Inflammatory macrophage treated with lipopolysaccharide for 4 hours (primary cell): ENCODE measurements around the gene TESK1.

Source experiments
- DNase-seq: peaks from one replicate; pipeline ENCODE4 v3.0.0-alpha.2; 2020

The TESK1 gene

DNA sequence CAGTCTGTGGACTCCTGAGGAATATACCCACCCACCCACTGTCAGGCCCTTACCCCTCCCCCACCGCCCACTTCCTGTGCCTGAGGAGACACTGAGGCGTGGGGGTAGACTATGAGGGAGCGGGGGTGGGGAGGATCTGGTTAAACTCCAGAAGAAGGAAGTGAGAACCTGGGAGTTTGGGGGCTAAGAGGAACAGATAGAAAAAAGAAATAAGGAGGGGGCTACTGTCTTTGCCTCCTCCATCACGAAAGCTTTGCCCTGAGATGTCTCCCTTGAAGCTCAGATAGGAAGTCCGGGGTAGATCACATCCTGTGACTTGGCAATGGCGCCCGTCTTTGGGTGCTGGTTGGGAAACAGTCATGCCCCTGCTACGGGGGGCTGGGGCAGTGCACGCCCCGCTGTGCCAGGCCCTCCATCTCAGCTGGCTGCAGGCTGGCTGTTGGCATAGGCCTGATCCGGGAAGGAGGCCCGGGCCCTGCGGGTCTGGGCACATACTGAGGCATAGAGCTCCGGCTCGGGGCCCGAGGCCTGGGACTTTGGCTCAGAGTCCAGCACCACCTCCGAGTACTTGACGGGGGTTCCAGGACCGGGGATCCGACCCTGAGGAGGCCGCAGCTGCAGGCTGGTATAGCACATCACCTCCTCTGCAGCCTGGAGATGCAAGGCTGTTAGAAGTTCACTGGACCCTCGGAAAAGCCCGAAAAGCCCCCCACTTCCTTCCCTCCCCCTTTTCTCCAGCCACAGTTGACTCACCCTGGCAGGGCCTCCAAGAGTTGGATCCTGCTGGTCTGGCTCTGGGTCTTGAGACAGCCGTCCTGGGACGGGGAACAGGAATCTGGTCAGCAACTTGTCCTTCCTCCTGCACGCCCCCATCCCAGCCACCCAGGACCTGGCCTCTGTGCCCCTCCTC lies 44.6 kb downstream of the TESK1 start:
- DNase-seq, result peak; percentile 46

DNA sequence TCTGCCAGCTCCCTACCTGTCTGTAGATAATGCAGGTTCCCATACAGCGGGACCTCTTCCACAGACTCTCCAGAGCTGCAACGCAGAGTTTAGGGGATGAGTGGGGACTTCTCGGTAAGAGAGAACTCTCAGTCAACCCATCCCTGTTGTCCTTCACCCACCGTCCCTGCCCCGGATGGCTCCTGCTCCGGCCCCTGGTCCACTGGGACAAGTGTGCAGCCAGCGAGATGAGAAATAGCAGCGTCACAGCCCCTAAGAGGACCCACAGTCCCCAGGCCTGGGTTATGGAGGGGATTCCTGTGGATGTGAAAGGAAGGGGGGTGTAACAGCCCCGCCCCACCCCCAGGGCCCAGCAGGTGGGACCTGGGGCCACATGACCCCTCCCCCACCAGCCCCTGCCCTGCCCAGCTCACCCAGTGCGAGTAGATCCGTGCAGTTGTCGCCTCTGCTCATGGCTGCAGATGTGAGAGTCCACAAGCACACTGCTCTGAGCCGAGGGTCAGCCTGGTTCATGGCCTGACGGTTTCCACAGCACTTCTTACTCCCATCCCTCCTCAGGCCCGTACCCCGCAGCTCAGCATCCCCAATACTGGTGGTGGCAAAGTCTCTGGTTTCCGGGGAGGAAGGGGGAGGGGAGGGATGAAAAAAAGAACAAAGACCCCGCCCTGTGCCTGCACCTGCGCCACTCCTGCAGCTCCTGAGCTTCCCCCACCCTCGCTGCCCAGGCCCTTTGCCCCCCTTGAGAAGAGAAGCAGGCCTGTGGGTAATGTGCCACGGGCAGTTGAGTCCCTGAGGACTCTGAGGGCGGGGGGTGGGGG lies 45.5 kb downstream of the TESK1 start, which contains the start of gene SIT1:
Gene SIT1, minus strand, starts transcription at position 591 of the 818 bp plus-strand sequence. Its CDS starts 78 bp downstream, at position 513.
- no peak for DNase-seq

DNA sequence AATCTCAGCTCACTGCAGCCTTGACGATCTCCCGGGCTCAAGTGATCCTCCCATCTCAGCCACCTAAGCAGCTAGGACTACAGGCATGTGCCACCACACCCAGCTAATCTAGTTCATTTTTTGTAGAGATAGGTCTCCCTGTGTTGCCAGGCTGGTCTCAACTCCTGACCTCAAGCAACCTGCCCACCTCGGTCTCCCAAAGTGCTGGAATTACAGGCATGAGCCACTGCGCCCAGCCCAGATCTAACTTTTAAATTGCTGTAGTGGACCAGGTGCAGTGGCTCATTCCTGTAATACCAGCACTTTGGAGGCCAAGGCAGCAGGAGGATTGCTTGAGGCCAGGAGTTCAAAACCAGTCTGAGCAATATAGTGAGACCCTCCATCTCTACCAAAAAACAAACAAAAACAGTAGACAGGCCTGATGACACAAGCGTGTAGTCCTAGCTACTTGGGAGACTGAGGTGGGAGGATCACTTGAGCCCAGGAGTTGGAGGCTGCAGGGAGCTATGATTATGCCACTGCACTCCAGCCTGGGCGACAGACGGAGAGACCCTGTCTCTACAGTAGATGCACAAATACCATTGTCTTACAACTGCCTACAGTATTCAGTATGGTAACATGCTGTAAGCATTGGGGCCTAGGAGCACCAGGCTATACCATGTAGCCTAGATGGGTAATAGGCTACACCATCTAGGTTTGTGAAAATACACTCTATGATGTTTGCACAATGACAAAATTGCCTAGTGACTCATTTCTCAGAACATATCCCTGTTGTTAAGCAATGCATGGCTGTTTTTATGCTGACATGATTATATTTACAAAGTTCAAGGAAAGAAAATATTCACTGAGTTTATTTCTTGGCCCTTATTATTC lies 47.1 kb downstream of the TESK1 start:
- peak; percentile 87 for DNase-seq

DNA sequence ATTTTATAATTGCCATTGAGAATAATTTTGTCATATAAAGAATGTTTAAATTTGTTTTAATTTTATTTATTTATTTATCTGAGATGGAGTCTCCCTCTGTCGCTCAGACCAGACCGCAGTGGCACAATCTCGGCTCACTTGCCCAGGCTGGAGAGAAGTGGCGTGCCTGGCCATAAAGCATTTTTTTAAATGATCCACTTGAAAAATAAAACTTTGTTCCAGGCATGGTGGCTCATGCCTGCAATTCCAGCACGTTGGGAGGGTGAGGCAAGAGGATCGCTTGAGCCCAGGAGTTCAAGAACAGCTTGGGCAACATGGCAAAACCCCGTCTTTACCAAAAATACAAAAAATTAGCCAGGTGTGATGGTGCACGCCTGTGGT lies 47.8 kb downstream of the TESK1 start:
- DNase-seq, result no peak

DNA sequence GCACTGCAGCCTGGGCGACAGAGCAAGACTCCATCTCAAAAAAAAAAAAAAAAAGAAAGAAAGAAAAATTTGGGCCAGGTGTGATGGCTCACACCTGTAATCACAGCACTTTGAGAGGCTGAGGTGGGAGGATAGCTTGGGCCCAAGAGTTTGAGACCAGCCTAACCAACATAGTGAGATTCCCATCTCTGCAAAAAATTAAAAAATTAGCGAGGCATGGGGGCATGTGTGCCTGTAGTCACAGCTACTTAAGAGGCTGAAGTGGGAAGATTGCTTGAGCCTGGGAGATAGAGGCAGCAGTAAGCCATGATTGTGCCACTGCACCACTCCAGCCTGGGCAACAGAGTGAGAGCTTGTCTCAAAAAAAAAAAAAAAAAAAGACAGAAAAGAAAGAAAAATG lies 48.5 kb downstream of the TESK1 start:
- DNase-seq, result no peak

DNA sequence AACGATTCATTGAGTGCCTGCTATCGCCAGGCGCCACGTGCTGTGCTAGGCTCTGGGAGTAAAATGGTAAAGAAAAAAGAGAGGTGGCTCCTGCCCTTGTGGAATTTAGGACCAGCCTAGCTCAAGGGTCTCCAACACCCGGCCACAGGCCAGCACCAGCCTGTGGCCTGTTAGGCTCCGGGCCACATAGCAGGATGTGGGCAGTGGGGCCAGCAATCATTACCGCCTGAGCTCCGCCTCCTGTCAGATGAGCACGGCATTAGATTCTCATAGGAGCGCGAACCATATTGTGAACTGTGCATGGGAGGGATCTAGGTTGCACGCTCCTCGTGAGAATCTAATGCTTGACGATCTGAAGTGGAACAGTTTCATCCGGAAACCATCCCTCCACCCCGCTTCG lies 51.3 kb downstream of the TESK1 start:
- DNase-seq, result no peak

DNA sequence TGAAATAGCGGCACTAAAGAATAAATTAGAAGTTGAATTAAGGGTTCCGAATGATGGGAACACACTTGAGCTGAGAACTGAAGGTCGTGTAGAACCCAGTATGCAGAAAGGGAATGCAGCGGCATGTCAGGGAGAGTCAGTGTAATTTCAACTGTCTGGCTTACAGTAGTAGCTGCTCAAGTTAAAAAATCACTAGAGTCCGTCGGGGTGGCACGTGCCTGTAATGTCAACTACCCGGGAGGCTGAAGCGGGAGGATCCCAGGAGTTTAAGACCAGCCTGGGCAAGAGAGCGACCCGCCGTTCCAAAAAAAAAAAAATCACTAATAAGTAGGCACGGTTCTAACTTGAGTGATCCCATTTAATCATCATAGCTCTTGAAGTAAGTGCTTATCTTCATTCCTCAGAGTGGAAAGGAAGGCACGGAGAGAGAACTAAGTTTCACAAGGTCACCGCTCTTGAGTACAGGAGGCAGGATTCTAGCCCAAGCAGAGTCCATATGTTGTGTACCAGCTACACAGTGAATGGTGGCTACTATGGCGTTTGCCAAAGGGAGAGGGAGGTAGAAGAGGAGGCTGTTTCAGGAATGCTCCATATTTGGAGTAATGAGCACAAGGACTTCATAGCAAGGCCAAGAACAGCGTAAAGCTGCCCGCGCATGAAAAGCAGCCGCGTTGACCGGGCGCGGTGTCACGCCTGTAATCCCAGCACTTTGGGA lies 51.9 kb downstream of the TESK1 start:
- no peak for DNase-seq

DNA sequence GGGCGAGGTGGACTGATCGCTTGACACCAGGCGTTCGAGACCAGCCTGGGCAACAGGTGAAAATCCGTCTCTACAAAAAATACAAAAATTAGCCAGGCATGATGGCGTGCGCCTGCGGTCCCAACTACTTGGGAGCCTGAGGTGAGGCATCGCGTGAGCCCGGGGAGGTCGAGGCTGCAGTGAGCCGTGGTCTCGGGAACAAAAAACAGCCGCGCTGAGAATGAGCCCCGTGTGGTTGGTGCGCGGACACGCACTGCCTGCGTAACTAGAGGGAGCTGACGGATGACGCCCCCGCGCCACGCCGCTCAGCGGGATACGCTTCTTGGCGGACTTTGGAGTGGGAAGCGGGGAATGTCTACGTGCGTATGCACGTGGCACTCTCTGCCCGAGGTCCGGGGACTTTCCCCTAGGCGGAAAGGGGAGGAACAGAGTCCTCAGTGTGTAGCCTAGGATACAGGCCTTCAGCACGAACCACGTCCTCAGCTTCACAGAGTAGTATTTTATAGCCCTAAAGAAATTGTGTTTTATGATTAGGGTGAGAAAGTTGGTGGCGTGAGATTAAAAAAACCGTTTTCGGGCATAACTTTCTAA lies 52.6 kb downstream of the TESK1 start, which contains the start of gene RMRP:
Gene RMRP, minus strand, starts transcription at position 474 of the 591 bp plus-strand sequence.
- DNase-seq, result peak; percentile 100

DNA sequence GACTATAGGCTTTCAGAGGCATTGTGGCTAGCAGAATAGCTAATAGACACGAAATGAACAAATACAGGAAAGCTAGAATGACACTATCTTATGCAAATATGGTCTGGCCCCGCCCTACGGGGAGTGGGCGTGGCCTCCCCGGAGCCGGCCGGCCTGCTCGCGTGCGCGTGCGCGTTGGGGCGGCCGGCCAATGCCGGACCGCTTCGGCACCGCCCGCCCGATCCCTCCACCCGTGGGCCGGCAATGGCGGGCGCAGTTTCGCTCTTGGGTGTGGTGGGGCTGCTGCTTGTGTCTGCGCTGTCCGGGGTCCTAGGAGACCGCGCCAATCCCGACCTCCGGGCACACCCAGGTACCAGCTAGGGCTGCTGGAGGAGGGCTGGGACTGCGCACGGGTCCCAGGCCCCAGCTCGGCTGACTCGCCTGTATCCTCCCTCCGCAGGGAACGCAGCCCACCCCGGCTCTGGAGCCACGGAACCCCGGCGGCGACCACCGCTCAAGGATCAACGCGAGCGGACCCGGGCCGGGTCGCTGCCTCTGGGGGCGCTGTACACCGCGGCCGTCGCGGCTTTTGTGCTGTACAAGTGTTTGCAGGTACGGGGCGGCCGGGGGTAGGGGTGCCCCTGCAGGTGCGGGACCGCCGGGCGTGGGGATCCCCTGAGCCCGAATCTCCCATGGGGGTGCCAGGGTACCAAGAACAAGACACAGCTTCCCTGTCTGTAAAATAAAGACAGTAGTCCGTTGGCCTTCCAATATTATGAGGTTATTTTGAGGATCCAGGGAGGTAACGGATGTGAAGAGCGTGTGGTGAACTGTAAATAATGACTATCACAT lies 53.3 kb downstream of the TESK1 start, which contains the start of gene CCDC107:
Gene CCDC107, plus strand, starts transcription at position 156 of the 831 bp plus-strand sequence. Its CDS starts 88 bp downstream, at position 244.
- peak; percentile 91 for DNase-seq

DNA sequence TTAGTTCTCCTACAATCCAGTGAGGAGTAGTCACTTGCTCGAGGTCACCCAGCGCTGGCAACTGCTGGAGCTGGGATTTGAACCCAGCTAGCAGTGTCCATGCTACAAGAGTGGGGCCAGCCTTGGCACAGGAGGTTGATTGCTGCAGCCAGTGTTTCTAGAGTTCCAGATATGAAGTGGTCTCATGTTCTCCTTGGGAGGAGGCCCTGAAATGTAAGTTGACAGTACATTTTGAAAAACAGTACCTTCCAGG lies 53.8 kb downstream of the TESK1 start:
- DNase-seq, result peak; percentile 32

DNA sequence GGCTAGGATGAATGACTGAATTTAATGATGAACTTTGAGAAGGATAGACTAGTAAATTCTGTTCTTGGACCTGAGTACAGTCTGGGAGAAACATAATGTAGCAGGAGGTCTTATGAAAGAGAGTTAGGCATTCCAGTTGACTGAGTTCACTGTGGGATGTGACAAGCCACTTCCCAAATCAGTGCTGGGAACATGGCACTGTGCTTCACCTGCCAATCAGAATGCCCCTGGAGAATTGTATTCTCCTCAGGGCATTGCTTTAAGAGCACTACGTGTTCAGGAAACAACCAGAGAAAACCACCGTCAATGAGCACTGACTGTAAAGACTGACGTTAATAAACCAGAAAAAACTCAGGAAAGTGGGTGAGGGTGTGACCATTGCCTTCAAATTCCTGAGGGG lies 54.3 kb downstream of the TESK1 start:
- DNase-seq, result no peak
